Measurements from ENCODE around the gene CUBN.
A peak's percentile ranks its signal among the peaks of the same experiment; 100 is the strongest.

The CUBN gene

DNA sequence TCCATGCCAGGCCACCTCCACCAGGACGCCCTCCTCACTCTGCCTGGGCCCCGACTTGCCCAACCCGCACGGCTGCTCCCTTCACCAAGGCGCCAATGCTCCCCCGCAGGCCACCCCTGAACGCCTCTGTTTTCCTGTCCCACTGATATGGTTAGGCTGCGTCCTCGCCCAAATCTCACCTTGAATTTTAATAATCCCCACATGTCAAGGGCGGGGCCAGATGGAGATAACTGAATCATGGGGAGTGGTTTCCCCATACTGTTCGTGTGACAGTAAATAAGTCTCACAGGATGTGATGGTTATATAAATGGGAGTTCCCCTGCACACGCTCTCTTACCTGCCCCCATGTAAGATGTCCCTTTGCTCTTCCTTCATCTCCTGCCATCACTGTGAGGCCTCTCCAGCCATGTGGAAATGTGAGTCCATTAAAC, 342.2 kb downstream of the CUBN start:
- no peak for DNase-seq (ENCODE audit: low spot score)

DNA sequence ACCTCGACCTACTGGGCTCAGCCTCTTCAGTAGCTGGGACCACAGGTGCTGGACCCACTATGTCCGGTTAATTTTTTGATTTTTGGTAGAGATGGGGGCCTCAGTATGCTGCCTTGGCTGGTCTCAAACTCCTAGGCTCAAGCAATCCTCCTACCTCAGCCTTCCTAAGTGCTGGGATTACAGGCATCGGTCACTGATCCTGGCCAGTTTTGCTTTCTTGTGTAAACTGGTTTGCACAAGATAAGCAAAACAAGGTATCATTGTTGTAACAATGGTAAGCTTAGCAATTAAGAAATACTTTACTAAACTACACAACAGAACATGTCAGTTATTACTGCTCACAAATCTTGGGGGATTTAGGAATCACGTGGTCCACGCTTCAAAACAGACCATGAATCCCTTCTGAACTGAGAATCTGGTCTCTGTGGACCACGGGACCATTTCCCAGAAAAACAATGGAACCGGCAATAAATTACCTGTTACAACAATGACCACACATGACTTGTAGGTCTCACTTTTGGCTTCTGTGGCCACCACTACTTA, 349.2 kb downstream of the CUBN start:
- no peak for DNase-seq (ENCODE audit: low spot score)

GRCh38 chr10:16779384-16779915, 350.2 kb downstream of the CUBN start:
- peak; percentile 13 for DNase-seq (ENCODE audit: low spot score)

DNA sequence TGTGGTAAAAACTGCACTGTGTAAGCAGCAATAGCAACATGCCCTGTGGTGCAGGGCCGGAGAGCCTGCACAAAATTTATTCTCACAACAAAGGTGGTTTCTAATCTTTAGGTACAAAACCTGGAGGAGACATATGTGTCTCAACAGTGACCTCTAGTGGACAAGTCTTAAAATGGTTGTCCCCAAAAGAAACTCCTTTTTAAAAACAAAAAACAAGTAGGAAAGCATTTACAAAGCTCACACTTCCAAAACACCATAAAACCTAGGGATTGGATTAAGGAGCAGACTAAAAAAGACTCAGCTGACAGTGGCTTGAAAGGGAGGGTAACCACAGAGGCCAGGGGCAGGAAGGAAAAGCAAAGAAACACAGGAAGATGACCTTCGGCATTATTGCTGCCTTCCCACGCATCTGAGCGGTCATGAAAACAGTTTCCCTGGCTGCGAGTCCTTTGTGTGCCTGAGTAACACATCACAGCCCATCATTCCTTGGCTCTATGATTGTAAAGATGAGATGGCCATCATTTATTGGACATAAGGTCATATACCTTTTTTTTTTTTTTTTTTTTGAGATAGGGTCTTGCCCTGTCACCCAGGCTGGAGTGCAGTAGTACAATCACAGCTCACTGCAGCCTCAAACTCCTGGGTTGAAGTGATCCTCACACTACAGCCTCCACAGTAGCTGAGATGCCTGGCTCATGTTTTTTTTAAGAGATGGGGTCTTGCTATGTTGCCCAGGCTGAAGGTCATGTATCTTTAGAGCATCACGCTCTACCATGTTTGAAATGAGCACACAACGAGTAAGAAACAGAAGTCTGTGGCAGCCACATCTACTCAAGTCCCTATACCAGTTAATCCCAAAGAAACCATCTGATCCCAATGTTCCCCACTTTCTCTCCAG, 351.9 kb downstream of the CUBN start:
- peak; percentile 61 for DNase-seq (ENCODE audit: low spot score)

- no peak for DNase-seq (ENCODE audit: low spot score)
Observed at GRCh38 chr10:16776896-16777295, 352.7 kb downstream of the CUBN start.
